HG02623 (cell line): Measurements from ENCODE around the gene KCNE2.
"Not testable (repeated sequence)": the region's sequence is repeated elsewhere in the genome, so short reads cannot be mapped to it uniquely, and the experiment has no call there.

Source experiments
- ATAC-seq: cut with Tn5 transposase; IDR thresholded peaks from one replicate; pipeline ENCODE4 v1.9.1; 2021; ENCODE audit warnings: moderate library complexity; ENCODE audit not compliant: unreplicated experiment

Gene KCNE2

DNA sequence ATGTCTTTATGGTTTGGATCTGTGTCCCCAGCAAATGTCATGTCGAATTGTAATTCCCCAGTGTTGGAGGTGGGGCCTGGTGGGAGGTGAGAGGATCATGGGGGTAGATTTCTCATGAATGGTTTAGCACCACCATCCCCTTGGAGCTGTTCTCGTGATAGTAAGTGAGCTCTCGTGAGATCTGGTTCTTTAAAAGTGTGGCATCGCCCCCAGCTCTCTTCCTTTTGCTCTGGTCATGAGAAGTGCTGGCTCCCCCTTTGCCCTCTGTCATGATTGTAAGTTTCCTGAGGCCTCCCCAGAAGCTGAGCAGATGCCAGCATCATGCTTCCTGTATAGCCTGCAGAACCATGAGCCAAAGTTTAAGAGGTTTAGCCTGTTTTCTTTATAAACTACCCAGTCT, 11.2 kb upstream of the KCNE2 start:
- ATAC-seq, result no peak

DNA sequence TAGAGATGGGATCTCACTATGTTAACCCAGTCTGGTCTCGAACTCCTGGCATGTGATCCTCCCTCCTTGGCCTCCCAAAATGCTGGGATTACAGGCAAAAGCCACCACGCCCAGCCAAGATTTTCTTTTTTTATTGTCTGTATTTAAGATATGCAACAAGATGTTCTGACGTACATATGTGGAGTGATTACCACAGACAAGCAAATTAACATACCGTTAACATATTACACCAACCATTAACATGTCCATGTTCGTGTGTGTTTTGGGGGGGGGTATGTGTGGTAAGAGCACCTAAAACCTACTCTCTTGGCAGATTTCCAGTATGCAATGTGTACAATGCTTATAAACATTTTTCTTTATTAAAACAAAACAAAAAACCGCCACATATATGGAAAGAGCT, 10.6 kb upstream of the KCNE2 start:
- ATAC-seq, result no peak

DNA sequence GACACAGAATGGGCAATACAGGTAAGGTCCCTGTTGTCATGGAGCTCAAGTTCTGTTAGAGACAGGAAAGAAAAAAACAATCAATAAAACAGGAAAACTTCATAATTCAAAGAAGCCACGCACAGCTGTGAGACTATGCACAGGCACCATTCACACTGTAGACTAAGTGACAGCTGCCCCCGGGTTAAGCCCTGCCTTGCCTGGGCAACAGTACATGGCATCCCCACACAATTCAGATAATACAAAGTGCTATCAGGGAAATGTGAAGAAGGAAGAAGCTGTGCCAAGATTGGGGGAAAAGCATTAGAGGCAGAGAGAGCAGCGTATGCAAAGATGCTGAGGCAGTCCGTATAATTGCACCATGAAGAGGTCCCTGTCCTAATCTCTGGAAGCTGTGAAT, 9.0 kb upstream of the KCNE2 start:
- ATAC-seq, result no peak

DNA sequence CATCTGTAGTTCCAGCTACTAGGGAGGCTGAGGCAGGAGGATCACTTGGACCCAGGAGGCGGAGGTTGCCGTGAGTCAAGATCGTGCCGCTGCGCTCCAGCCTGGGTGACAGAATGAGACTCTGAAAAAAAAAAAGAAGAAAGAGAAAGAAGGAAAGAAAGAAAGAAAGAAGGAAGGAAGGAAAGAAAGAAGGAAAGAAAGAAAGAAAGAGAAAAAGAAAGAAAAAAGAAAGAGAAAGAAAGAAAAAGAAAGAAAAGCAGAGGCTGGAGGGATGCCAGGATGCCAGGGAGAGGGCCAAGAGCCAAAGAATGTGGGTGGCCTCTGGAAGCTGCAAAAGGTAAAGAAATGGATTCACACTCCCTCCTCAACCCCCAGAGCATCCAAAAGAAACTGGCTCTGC, 8.2 kb upstream of the KCNE2 start:
- ATAC-seq, result no peak

DNA sequence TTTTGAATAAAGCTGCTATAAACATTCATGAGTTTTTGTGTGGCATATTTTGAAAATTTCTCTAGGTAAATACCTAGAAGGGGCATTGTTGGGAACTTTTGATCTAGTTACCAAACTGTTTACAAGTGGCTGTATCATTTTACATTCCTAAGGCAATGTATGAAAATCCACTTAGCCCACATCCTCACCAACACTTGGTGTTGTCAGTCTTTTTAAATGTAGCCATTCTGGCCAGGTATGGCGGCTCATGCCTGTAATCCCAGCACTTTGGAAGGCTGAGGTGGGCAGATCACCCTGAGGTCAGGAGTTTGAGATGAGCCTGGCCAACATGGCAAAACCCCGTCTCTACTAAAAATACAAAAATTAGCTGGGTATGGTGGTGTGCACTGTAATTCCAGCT, 5.9 kb upstream of the KCNE2 start:
- ATAC-seq, result no peak

DNA sequence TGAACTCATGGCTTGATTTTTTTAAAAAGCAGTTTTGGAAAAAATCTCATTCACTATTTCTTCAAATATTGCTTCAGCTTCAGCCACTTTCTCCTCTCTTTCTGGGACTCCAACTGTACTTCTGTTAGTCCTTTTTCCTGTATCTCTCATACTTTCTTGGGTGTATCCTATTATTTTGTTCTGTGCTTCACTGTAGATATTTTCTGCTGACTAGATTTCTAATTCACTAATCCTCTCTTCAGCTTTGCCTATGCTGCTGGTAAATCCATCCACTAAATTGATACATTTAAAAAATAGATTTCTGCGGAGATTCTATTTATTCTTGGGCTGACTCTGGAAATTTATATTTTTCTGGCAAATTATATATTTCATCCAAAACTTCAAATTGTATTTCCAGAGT, 4.9 kb upstream of the KCNE2 start:
- ATAC-seq, result no peak

DNA sequence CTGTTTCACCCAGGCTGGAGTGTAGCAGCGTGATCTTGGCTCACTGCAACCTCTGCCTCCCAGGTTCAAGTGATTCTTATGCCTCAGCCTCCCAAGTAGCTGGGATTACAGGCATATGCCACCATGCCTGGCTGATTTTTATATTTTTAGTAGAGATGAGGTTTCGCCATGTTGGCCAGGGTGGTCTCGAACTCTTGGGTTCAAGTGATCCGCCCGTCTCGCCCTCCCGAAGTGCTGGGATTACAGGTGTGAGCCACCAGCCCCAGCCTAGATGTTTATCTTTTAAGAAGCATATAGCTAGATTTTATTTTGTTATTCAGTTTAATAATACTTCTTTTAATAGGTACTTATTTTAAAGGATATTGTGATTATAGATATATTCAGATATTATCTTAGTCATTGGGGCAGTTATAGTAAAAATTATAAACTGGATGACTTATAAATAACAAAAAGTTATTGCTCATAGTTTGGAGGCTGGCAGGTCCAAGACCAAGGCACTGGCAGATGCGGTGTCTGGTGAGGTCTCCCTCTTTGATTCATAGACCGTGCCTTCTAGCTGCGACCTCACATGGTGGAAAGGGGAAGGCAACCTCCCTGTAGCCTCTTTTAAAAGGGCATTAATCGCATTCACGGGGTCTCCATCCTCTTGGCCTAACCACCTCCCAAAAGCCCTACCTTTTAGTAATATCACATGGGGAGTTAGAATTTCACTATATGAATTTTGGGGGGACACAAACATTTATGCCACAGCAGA, 3.1 kb upstream of the KCNE2 start:
- no peak for ATAC-seq

DNA sequence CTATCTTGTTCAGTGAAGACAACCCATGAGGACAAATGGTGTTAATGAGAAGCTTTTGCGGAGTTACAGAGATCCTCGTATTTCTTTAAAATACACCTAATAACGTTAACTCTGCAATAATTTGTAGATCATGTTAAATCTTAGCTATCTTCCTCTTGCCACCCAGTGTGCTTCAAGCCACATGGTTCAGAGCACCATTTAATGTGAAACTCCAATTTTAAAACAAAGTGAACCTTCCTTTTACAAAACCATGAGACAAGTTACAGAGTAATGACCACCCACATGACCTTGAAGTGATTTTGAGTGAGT, 1.7 kb upstream of the KCNE2 start:
- ATAC-seq, result no peak

DNA sequence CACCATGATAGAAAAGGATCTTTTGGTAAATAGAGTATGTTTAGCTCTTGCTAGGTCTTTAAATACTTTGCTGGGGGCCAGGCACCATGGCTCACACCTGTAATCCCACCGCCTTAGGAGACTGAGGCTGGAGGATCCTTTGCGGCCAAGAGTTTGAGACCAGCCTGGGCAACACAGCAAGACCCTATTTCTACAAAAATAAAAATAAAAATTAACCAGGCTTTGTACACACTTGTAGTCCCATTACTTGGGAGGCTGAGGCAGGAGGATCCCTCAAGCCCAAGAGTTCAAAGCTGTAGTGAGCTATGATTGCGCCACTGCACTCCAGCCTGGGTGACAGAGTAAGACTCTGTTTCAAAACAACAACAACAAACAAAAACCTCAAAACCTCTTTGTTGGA, 1.1 kb upstream of the KCNE2 start:
- no peak for ATAC-seq

DNA sequence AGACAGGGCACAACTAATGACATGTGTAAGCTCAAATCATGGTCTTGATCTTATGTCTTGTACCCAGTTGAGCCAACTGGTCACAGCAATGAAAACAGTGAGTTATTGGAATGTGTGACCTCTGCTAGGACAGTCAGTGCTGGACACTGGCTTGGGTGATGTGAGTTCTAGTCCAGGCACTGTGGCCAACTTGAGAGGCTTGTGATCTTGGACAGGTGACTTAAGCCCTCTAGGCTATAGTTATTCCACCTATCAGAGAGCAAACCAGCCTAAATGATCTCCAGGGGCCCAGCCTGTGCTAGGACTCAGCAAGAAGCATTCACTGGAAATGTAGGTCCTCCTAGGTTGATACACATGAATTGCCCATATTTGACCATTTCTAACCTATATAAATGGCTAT, 1.1 kb downstream of the KCNE2 start:
- ATAC-seq, result no peak

DNA sequence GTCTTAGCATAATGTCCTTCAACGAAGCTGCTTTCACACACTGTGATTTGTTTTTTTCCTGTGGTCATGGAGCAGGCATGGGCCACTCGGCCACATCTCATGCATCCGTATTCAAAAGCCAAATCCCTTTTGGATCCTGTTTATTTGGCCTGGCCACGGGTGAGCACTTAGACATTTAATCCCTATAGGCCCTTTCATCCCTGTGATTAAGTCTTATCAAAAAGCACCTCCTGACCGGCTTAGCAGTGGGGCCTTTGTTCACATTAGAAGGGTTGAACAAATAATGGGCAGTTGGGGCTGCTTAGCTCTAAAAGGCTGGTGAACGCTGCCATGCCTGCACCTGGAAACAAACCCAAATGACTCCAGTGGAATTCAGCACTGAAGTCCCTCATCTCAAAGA, 2.0 kb downstream of the KCNE2 start:
- no peak for ATAC-seq

DNA sequence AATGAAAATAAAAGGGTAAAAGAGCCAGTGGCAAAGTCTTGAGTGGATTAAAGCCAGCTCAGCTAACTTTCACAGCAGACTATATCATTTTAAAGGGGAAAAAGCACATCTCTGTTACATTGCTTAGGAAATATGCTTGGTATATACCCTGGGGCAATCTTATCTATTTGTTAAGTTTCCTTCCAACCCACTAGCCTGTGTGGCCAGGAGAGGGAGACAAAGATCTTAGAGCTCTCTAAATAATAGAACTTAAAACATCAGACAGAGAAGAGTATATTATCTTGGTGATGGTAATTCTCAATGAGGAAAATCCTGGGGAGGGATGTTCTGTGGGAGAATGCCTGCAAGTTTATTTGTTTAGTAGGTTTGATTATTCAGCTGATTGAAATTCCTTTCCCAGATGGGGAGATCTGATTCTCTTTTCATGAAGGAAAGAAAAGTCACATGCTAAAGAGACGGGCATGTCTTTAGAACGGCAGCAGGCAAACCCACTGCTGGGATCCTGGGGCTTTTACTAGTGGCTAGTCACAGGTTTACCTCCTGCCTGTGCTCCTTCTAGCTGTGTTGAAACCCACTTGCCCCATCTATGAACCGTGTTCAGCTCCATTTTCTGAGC, 3.6 kb downstream of the KCNE2 start:
- ATAC-seq, result no peak

DNA sequence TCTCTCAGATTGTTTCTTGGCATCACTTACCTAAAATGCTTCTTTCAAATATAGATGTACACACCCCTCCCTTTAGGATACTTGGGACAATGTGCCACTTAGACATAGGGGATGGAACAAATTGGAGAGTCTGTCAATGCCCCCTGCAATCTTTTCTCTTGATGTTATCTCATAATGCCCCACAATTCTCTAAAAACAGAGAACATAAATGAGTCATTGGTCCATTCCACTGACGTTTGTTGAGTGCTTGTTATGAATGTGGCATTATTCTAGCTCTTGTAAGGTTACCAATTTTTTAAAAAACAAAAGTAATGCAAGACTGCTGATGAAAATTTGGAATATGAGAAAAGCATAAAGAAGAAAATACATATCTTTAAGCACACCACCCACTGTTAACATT, 5.9 kb downstream of the KCNE2 start:
- ATAC-seq, result no peak

DNA sequence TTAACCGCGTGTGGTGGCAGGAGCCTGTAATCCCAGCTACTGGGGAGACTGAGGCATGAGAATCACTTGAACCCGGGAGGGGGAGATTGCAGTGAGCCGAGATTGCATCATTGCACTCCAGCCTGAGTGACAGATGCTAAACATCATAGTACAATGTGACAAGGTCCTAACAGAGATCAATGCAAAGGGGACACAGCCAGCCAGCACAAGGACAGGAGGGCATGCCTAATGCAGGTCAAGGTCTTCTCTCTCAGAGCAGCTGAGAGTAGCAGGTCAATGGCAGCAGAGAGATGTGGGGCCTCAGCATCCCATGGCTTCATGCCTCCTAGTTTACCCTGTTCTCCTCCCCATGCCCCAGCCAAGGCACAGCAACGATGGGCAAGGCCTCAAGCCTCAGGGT, 8.5 kb downstream of the KCNE2 start:
- ATAC-seq, result no peak

DNA sequence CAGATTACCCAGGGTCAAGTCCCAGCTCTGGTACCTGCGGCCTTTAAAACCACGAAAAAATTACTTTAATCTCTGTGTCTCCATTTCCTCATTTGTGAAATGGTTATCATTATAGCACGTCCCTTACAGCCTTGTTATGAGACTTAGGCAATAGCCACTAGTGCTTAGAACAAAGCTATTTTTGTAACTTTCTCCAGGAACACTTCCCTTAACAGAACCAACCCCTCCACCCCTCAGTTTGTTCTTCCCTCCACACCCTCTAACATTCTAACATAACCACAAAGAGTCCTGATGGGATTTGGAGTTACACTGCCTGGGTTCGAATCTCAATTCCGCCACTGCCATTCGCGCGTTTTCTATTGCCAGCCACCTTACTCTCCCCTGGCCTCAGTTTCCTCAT, 10.7 kb downstream of the KCNE2 start:
- ATAC-seq, result not testable (repeated sequence)

DNA sequence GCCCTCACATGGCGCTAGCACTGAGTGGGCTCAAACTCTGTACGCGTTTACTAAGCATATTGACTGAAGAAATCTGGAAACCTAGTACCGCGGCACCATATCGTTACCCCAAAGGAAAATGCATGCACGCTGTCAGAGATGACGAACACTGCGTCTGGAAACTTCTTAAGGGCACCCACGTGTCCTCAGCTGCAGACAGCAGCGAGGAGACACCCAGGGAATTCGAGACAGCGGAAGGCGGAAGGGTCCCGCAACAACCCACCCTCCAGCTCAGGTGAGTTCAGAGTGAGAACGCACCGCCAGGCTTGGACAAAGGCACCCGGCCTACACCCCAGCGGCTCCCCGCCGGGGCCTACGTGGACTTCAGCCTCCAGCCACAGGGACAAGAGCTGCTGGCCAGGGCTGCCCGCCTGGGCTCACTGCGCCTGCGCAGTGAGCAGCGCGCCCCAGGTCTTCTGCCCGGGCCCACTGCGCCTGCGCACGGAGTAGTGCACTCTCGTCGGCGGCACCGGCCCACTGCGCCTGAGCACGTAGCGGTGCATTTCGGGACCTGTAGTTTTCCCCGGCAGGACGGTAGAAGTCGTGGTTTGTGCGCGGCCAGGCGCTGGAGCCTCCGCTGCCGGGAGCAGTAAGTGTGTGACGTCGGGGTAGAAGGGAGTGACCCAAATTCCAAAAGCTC, 11.3 kb downstream of the KCNE2 start, which contains the start of gene SMIM11:
TSS of gene SMIM11 (plus strand) at position 568 of the 679 bp plus-strand sequence. CDS start 3,998 bp downstream, outside the sequence.
- ATAC-seq, result peak; percentile 87

DNA sequence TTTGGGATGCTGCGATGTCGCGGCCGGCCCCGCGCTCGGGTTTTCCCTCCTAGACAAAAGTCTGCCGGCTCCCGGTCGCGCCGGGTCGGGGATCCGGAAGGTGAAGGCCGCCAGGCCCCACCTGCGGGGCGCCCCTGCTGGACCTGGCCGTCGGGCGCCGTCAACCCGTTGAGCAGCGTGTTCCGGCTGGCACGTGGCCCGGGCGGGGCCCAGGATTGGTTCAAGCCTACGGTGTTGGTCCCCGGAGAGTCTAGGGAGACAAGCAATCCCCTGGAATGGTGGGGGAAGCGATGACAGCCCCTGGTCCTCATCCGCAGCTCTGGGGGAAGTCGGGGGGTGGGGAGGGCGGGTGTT, 11.8 kb downstream of the KCNE2 start:
- peak; percentile 56 for ATAC-seq

DNA sequence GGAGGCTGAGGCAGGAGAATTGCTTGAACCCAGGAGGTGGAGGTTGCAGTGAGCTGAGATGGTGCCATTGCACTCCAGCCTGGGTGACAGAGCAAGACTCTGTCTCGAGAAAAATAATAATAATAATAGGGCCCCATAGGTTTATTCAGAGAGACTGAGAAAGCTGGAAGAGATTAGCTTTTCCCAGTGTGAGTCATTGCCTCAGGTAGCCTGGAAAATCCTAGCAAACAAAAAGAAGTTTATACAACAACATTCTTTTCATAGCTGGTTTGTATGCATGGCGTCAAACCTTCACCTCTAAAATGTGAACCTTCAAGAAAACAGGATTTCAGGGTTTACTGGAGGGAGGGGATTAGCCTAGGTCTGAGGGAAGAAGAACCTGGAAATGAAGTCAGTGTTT, 19.3 kb downstream of the KCNE2 start:
- ATAC-seq, result not testable (repeated sequence)

DNA sequence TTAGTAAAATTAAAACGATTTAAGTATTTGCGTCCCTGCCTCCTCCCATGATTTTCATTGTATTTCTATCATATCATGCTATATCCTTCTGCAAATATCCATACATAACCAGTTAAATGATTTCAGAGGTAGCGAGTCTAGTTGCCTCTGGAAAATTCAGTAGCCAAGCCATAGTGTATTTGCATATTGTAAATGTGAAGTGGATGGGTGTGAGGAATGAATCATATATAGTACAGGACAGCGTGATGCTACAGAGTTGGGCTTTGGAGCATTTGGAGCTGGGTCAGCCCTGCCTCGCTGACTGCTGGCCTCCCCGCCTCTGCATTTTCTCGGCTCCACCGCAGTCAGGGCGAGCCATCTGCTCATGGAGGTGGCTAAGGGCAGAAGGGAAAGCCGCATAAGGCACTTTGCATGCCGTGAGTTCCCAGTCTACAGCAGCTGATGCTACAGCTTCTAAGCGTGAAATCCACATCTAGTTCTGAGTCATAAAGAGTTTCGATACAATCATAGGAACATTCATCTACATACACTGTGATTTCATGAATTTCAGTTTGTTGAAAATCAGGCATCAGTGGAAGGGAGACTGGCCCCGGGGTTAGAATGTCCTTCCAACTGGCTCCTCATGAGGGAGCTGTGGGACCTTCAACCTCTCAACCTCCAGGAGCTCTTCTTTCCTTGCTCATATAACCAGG, 20.1 kb downstream of the KCNE2 start:
- ATAC-seq, result peak; percentile 55

DNA sequence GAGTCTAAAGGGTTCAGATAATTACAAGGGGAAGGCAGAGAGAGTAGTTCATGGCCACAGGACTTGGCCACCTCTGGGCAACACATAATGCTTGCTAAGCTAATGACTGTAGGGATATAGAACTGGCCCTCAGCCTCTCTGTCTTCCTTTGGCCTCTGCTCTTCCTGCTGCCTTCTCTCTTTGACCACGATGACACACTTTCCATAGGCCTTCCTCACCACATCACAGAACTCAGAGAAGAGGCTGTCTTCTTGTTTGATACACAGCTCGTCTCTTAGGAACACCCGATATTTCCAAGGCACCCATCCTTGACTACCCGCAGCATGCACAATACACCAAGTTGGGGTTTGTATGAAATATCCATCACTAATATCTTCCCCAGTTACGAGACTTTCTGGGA, 36.7 kb downstream of the KCNE2 start:
- not testable (repeated sequence) for ATAC-seq

DNA sequence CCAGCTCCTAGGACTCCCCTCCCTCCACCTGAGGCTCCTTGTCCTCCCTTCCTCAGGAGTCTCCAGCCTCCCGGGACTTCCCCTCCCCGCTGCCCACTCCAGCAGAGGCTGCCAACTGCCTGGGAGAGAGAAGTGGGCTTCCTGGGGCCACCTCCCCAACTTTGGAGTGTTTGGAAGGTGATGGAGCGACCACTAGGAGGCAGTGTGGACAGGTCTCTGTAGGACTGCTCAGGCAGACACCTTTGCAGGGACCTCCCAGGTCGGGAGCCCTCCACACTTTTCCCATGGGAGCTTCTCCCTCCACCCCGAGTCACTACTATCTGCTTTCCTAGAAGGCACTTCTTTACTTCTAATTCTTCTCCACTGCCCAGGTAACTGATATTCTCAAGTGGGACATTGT, 40.9 kb downstream of the KCNE2 start:
- ATAC-seq, result not testable (repeated sequence)

DNA sequence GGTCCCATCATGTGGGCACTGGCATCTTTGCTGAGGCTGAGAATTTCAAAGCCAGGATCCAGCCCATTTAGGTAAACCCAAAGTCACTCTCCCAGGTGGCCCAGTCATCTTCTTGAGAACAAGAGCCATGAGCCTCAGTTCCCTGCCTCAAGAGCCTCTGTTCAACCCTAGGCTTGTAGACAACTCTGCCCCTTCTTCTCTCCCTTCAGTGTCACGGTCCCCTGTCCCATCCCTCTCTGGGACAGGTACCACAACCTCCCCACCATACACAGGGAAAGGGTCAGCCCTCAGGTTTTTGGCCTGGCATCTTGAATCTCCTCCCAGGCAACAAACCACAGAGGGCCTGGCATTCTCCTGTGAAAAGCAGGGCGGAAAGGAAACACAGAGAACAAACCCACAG, 41.9 kb downstream of the KCNE2 start:
- ATAC-seq, result not testable (repeated sequence)
